GM21360 (cell line): ENCODE measurements around the gene HSF5.
"Not testable (repeated sequence)": the region's sequence is repeated elsewhere in the genome, so short reads cannot be mapped to it uniquely, and the experiment has no call there.

Source experiments
- ATAC-seq: cut with Tn5 transposase; IDR thresholded peaks from one replicate; pipeline ENCODE4 v1.9.1; 2021; ENCODE audit warnings: mild to moderate bottlenecking, moderate library complexity; ENCODE audit not compliant: unreplicated experiment

Gene HSF5

DNA sequence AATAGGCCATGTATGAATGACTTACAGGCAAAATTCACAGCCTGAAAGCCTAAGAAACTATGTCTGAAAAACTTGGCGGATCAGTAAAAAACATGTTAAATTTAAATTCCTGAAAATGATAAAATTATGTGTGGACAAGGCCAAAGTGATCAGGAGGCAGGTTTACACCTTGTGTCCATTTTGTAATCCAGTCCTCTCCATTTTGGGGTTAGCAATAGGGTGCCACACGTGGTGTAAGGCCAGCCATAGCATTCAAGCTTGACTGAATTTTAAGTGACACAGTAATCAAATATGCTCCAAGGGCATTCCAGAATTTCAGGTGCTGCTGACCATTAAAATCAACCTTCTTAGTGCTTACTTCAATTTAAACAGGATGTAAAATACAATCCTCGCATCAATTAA is 73.6 kb downstream of the HSF5 start:
- ATAC-seq: no peak

DNA sequence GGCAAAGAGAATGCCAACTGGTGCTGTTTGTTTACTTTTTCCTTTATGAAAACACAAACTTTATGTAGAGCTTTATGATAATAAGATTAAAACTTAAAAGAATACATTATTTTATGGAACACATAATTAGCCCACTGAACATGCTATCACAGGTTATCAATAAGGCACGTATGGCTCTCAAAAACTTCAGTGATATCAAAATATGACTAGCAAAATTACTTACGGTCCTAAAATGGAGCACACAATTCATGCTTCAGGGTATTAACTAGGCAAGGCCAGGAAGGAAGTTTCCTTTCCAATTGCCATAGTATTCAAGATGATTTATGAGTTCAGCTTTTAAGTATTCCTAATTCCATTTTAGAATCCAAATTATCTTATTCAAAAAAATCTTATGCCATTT is 74.5 kb downstream of the HSF5 start:
- no peak for ATAC-seq

DNA sequence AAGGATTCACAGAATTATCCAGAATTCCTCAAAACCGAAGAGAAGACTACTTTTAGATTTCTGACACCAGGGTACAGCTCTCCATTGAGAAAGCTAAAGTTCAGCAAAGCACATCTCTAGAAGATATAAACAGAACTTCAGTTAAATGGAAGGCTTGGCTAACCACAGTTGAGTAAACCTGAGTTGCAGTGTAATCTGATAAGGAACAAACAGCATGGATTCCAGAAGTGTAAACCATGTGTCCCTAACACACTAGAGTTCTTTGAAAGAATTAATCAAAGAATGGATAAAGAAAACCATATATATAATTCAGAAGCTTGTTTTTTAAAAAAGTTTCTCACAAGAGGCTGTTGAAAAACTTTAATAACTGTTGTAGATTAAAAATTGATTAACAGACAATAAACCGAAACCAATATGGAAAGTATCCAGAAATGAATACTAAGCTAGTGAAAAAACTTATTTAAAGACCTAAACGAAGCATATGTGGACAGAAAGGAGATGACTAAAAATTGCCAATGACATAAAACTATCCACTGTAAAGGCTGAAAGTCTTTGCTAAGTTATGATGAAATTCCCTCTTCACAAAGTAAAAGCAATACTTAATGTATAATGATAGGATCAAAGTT is 75.1 kb downstream of the HSF5 start:
- no peak for ATAC-seq

DNA sequence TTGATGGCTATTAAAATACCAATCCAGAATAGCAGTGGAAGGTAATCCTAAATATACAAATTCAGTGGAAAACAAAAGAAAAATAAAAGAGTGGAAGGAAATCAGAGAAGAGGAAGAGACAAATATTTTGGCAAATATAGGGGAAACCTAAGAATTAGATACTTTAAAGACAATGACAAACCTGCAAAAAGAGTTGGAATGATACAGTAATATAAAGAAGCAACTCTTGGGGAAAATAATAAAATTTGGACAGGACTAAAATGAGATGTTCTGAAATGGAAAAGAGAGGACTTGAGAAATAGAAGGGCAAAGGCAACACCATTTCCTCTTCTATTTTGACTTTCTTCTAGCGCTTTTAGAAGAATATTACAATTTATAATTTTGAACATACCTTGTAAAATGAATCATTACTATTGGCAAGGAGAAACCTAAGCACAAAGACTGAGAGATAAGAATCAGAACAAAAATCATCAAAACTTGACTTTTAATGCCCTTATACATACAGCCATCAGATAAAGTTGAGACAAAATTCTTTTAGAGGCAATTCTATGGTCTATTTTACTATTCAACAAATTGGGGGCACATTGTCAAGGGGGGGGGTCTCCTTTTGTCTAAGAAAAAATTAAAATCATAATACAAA is 76.0 kb downstream of the HSF5 start:
- no peak for ATAC-seq

DNA sequence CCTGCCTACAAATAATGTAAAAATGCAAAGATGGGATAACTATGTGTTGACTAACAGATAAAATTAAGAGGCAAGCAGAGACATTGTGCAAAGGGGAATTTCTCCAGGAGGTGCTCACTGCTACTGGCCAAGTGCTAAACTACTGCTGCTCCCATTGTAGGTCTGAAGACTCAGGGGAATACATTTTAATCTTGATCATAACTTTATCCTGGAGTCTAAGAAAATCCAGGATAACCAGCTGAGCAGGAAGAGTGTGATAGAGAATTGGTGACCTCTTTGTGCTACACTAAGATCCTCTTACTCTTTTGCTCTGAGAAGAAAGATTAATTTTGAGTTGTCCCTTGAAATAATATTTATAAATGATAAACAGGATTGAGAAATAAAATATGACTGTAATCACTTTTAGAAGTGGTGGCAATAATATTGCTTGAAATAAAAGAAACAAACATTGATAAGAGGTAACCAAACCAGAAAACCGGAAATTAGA is 76.8 kb downstream of the HSF5 start:
- no peak for ATAC-seq

DNA sequence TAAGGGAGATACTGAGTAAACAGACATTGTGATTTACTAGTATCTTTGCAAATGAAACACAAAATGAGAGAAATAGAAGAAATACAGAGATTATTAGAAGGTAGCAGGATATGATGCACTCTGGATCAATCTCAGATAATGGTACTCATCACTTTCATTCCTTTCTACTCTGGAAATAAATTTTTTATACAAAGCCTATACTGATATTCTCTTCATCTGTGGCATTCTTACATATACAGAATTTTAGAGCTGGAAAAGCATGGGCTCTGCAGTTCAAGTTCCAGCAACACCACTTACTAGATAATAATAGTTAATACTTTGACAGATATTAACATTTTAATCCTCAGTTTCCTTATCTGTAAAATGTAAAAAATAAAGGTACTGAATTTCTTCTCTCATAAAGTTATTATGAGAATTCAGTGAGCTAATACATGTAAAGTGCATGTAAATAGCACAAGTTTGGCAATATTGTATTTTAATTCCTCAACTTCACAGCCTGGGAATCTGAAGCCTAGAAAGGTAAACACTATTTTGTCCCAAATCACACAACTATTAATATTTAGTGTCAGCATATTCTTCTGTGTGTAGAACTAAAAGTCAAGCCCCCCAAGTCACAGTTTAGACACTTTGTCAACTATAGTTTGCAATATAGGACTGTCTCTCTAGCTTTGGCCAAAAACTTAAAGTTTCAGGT is 77.3 kb downstream of the HSF5 start:
- no peak for ATAC-seq

DNA sequence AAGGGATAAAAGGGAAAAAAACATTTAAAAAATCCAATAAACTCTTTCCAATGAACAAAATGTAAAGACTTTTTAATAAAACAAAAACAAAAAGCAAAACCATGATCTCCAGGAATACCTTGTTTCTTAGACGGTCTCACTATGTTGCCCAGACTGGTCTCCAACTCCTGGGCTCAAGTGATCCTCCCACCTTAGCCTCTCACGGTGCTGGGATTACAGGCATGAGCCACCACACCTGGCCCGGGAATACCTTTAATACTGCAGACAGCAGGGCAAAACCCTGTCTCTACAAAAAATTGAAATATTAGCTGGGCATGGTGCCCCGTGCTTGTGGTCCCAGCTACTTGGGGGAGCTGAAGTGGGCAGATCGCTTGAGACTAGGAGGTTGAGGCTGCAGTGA is 78.8 kb downstream of the HSF5 start:
- ATAC-seq: no peak

DNA sequence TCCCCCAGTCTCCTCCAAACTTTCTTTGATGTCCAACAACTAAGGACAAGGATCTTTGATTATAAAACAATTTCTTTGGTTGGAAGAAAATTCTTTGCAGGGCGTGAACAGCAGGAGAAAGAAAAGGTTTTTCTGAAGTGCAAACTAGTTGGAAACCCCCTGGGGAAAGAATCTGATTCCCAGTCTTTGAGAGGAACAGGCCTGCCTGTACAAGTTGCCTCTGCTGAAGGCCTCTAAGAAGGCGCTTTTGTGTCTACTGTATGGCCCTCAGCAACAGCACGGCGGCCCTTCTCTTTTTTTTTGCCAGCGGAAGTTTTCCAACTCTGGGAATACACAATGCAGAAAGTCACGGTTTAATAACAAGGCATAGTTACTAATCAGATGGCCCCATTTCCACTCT is 84.9 kb downstream of the HSF5 start:
- no peak for ATAC-seq

DNA sequence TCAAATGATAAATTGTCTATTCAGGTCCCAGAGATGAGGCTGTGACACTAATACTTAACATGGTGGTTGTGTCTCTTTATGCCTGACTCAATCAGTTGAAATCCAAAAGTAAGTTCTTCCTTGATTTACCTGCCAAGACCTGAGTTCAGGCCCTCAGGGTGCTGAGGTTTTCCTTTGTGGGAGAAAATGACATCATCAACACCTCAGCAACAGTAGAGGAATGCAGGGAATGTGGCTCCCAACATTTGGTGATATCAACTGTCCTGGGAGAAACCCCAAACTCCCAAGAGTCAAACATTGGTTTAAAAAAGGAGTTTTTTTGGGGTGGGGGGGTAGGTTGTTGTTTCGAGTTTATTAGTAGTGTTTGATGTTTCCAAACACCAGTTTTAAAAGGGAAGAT is 85.5 kb downstream of the HSF5 start:
- ATAC-seq: no peak

DNA sequence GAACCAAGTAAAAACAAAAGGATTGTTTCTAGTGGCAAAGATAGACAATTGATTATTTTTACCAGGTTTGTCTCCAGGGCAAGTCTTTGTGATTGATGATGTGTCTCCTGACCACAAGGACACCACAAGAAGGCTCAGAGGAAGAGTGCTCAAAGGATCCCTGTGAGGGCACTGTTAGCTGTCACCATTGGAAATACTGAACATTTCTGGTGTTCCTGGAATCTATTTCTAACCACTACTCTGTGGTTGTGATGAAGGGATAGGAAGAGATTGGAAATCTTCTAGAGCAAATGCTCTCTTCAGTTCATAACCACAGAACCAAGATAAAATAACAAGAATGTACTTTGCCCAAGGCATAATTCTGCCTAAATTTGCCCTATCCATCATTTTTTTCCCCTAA is 86.2 kb downstream of the HSF5 start:
- no peak for ATAC-seq

DNA sequence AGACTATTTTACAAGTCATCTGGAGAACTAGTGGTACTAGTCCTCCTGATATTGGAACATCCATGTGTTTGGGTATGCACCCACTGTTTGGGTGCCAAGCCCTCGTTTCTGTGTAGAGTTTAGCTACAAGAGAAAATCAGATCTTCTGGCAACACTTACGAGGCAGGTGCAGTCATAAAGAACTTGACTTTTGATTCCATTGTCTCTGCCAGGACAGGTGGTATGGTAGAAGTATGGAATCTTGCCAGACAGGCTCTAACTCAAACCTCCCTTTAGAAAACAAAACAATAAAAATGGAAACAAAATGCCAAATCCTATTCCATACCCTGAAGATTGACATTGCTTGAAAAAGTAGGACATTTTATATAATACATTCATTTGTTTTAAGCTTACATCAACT is 86.9 kb downstream of the HSF5 start:
- no peak for ATAC-seq

DNA sequence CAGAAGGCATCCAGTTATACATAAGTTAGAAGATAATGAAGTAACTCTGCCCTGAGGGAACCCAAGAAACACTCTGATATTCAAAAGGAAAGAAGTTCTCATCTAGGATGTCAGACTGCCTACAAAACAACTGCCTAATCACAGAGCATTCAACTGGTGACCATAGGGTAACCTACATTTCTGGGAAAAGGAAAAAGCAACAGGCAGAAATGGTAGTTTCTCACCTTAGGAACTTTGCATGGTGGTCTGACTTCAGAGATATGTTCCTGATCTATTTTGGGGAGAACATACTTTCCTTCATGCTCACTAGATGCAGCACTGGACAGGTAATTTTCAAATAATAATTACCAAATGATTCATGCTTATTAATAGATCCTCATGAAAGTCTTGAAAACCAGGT is 87.4 kb downstream of the HSF5 start:
- ATAC-seq: no peak

DNA sequence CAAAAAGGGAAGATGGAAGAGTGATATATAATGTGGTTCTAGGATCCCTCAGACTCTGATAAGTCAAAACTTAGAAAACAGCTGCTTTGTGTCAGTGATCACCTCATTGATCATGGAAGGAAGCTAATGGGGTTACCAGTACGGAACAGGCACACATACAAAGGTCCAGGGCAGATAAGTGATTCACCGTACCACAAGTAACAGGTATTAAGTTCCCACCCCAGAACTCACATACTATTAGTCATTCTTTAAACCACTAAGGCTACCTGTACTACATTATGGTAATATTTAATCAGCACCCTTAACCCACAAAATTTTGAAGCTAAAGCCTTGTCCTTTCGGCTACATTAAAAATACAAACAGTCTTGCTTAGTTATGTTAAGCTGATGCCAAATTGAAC is 88.2 kb downstream of the HSF5 start:
- ATAC-seq: no peak

DNA sequence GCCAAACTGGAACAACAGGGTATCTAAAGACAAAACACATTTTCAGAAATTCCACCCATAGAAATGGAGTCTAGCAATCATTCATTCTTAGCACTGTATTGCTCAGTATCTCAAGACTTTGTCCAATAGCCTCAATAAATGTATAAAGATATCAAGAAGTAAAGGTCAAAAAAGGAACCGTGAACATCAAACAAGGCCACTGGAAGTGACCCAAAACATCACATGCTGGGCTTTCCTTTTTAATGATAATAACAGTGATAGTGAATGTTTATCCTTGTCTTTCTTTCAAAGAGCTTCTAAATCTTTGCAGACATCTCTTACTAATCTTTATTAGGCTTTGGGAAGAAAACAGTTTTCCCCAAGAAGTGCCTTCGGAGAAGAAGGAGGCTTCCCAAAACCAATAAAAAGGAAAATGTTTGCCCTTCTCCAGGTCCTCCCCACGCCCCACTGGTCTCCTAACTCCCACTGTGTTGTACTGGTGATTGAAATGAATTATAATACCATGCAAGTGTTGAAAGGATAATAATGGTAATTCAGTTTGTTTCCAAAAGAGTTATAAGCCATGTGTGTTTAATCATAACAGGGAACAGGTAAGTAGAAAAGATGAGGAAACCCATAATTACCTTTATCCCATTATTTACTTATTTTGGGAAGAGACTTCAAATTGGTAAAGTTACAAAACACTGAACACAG is 89.5 kb downstream of the HSF5 start:
- no peak for ATAC-seq

DNA sequence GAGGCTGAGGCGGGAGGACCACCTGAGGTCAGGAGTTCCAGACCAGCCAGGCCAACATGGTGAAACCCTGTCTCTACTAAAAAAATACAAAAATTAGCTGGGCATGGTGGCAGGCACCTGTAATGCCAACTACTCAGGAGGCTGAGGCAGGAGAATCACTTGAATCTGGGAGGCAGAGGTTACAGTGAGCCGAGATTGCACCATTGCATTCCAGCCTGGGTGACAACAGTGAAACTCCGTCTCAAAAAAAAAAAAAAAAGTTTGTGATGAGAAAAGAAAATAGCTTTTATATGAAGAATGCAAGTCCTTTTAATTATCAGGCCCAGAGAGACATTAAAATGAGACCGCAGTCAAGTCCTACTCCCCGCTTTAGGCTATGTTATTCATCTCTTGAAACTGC is 90.8 kb downstream of the HSF5 start:
- not testable (repeated sequence) for ATAC-seq

DNA sequence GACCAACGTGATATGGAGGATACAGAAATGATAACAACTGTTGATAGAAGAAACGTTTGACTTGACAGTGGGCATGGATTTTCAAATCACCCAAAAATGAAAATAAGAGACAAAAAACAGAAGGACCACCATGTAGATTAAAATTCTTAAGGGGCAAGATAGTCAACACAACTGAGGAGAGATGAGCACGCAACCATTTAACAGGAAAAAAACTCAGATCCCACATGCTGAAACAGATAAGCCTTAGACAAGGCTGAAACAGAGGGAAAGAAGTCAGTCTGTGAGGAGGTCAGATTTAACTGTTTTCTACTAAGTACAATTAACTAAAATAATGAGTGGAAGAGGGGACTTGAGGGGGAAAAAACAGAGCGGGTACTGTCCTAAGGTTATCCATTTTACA is 92.0 kb downstream of the HSF5 start:
- no peak for ATAC-seq

DNA sequence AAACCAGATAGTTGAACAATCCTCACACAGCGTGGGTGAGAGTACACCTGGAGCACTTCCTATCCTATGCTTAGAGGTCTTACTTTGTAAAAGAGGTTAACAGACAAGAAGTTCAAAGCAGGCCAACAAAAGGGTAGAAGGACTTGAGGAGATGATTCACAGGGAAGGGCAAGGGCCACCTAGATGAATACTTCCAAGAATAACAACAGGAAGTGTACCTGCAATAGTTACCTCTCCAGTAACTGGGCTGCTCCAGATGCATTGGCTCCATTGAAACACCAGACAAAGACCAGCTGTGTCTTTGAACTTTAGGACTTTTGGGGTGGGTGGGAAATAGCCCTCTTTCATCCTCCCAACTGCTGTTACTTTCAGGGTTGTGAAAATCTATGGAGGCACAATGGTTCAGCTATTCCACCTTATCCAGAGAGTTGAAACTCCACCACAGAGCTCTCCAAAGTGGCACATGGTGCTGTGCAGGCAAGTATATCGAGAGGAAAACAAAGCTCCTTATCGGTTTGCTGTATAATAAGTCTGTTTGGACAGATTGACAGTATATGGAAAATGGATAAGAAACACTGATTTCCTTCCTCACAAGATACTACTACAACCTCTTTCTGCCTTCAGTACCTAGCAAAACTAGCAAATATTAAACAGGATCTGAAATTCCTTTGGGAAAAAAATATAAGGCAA is 93.5 kb downstream of the HSF5 start:
- ATAC-seq: no peak

DNA sequence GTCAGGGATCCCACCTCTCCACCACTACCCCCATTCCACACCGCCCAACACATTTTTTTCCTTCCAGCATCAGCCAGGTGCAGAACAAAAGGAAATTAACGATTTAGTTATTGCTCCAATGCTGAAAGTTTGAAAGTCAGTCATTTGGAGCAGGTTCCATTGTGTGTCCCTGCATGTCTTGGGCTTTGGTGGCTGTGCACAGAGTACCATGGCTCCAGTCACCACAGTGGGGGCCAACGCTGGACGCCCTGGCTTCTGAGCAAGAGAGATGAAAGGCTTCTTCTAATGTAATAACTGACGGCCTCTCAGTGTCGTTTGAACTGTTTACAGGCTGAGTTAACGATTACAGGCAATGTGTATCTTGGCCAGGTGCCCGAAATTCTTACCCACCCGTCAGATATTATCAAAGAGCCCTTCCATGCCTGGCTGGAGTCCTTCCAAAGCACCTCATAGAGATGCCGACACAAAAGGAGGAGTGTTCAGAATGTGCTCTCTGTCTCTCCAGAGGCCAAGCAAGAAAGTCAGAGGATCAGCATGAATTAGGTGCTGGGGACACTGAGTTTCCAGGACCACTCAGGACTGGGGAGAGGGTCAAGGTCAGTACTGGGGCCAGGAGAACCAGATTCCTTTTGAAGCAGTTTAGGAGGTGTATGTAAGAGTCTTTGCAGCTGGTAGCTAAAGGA is 96.8 kb downstream of the HSF5 start:
- ATAC-seq: no peak

DNA sequence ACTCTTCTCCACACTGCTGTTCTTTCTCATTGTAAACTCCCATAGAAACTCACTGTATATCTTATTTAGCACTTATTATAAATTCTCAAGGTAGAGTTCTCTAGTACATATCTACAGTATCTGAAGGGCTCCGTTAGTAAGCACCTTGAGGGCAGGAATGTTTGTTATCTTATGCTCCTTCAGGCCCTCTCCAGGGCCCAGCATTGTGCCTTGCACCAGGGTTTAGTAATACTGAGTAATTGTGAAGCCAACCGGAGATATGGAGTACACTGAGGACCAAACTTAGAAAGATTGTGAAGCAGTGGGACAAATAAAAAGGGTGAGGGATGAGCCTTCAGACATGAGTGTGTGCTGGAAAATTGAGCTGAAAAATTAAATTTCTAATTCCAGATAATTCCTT is 97.3 kb downstream of the HSF5 start:
- ATAC-seq: no peak

DNA sequence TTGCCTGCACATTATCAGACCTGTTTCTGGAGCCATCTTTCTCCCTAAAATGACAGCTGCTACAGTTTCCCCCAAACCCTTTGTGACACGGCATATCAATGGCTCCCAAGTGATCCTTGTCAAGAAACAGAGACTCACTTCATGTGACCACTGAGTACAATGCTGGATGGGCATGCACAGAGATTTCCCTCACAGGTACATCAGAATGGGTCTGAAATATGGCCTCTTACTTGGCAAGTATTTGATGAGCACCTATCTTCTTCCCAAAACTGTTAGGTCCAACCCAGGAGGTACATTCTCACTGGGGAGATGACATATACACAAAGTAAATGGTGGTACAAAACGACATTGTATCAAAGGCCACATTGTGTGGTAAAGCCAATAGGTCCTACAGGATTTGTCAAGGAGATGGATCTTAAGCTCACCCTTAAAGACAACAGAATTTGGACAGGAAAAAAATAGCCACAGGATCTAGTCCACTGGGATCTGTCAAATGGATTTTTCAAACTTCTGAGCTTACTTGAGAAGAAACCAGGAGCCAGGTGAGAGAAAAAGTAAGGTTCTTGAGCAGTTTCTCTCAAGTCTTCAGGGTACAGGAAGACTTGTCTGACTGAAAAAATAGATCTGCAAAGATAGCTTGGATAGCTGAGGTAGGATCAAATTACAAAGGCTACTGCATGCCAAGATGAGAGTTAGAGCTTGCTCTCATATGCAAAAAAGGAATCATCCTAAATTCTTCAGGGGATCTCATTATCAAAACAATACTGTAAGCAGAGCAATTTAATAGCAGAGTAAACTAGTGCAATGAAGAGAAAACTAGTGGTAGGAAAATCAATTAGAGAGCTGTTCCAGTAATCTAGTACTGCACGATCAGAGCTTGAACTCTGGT is 99.7 kb downstream of the HSF5 start:
- ATAC-seq: no peak
